ENCODE measurements around the gene CPEB4. TPM values are rescaled to one million over a fixed set of nuclear protein-coding genes. Genes with fewer than 3 reads are reported as not detected.

The CPEB4 gene
- total RNA-seq, 5 donors from 2014 or later (not counting 1 experiment from before 2014, with no cell fraction given) = 13.8 to 25.9 (median 14.9) TPM

DNA sequence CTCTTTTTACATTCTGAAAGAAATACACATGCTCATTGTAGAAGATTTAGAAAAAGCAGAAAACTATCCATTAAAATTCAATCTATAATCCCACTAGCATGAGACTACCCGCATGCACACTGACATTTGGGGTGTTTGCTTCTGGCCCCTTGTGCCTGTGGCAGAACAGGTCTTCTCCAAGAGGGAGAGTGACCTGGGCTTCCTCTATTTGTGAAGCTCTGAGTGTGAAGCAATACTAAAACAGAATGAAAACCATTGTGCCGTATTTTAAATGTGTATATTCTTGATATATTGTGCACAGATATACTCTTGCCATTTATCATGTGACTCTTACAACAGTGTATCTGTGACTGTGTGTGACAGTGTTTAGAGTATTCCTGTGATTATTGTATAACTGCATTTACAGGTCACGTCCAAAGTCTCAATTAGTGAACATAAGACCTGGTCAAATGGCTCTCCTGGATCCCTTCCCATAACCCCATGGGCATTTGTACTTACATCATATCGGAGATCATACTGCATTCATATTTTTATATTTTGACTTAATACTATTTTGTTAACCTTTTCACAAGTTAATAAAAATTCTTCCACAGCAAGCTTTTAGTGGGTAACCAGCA lies 14.7 kb upstream of the CPEB4 start:
- H3K4me3 ChIP-seq (ENCODE audit: control insufficient read depth in 1 of 2, extremely low read depth in 1 of 2, low read length in 1 of 2) = no peak overlapping the region
- DNase-seq = no peak
- no peaks in the 10 kb centered on the region for H3K4me1 ChIP-seq (ENCODE audit: control insufficient read depth in 1 of 2, extremely low read depth in 1 of 2, insufficient read depth in 2 of 2, low read length in 2 of 2)
- no peaks in the 10 kb centered on the region for H3K36me3 Mint-ChIP-seq
- ATAC-seq (replicated peaks in 1 of 4) = no peak
- CTCF ChIA-PET = interaction anchor here in 1 of 2 donors (0.5 to 0.6 kb wide), 2 partner anchors 11 to 54 kb away, joined by 3 to 5 read pairs; no protein-coding TSS in a partner anchor
- H3K27ac ChIP-seq (ENCODE audit: low read length) = no peak overlapping the region
- no peaks in the 10 kb centered on the region for H3K9me3 Mint-ChIP-seq
- no peak overlapping the region for H3K27ac Mint-ChIP-seq
- no peaks in the 10 kb centered on the region for H3K9me3 ChIP-seq
- H3K4me3 Mint-ChIP-seq = no peak overlapping the region
- no peaks in the 10 kb centered on the region for H3K4me1 Mint-ChIP-seq
- no peaks in the 10 kb centered on the region for H3K36me3 ChIP-seq (ENCODE audit: control insufficient read depth in 2 of 2, extremely low read depth in 1 of 2, insufficient read depth in 1 of 2, low read length in 1 of 2)
- no CpG with 5 or more reads among the region's 4 CpGs for WGBS (ENCODE audit: insufficient coverage)
- peaks cover 0 to 6% of the 10 kb centered on the region in 2 donors for H3K27me3 Mint-ChIP-seq
- POLR2A ChIA-PET = interaction anchor here in 1 of 2 donors (0.5 kb wide), 1 partner anchor 16 kb away, joined by 4 read pairs; no protein-coding TSS in a partner anchor
- no peaks in the 10 kb centered on the region for H3K27me3 ChIP-seq (replicated peaks in 1 of 2; ENCODE audit: control insufficient read depth in 2 of 2, extremely low read depth in 1 of 2, insufficient read depth in 2 of 2, low read length in 1 of 2)

- no peak overlapping the region for H3K27ac ChIP-seq (ENCODE audit: low read length)
- no peak overlapping the region for H3K4me3 Mint-ChIP-seq
- no peak overlapping the region for H3K27ac Mint-ChIP-seq
- ChIA-PET POLR2A (no interaction called here), CTCF (interaction anchor here in 1 of 2 donors (1.0 to 1.1 kb wide), 2 partner anchors 15 to 50 kb away, joined by 3 read pairs; no protein-coding TSS in a partner anchor)
- H3K4me3 ChIP-seq (ENCODE audit: control insufficient read depth in 1 of 2, extremely low read depth in 1 of 2, low read length in 1 of 2) = no peak overlapping the region
- DNase-seq (no peak), ATAC-seq (replicated peaks in 1 of 4) (no peak)
- H3K9me3 Mint-ChIP-seq = no peaks in the 10 kb centered on the region
- H3K27me3 ChIP-seq (replicated peaks in 1 of 2; ENCODE audit: control insufficient read depth in 2 of 2, extremely low read depth in 1 of 2, insufficient read depth in 2 of 2, low read length in 1 of 2) = no peaks in the 10 kb centered on the region
- H3K9me3 ChIP-seq = no peaks in the 10 kb centered on the region
- H3K36me3 ChIP-seq (ENCODE audit: control insufficient read depth in 2 of 2, extremely low read depth in 1 of 2, insufficient read depth in 1 of 2, low read length in 1 of 2) = no peaks in the 10 kb centered on the region
- no peaks in the 10 kb centered on the region for H3K27me3 Mint-ChIP-seq
- H3K4me1 ChIP-seq (ENCODE audit: control insufficient read depth in 1 of 2, extremely low read depth in 1 of 2, insufficient read depth in 2 of 2, low read length in 2 of 2) = no peaks in the 10 kb centered on the region
- no peaks in the 10 kb centered on the region for H3K4me1 Mint-ChIP-seq
- 80% methylated on average over 1 of the region's 1 CpG for WGBS (ENCODE audit: insufficient coverage)
- no peaks in the 10 kb centered on the region for H3K36me3 Mint-ChIP-seq
Observed at GRCh38 chr5:173875189-173875588, 13.0 kb upstream of the CPEB4 start.

DNA sequence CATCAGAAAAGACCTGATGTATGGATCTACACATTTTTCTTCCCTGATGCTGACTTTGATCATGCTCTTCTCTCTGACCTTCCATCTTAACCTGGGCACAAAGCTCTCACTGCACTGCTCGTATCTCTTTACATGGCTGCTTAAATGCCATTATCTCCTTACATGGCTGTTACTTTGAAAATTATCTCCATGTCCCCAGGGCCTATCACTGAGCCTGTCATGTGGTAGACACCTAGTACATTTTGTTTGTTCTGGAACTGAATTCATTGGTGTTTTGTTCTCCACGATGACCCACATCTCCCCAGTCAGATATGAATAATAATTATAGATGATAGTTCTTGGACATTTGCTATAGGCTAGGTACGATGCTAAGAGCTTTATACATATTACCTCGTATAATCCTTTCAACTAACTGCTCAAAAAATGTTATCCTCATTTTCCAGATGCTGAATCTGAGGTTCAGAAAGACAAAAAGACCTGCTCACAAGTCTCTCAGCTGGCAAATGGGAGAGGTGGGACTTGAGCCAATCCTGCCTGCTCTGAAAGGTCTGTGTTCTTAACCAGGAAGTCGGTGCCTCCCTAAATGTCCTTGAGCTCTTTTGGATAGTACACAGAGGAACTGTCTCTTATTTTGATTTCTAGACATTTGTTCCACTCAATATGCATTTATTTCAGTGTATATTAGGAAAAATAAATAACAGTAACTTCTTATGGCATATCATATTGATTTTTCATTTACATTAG lies 9.8 kb upstream of the CPEB4 start:
- Mint-ChIP-seq H3K4me1 (peaks cover 0 to 1% (median 0%) of the 10 kb centered on the region in 3 donors), H3K36me3 (peaks cover 1% of the 10 kb centered on the region), H3K27me3 (no peaks in the 10 kb centered on the region), H3K27ac (no peak overlapping the region), H3K4me3 (no peak overlapping the region), H3K9me3 (peaks cover 0 to 7% (median 0%) of the 10 kb centered on the region in 3 donors)
- H3K4me1 ChIP-seq (ENCODE audit: control insufficient read depth in 1 of 2, extremely low read depth in 1 of 2, insufficient read depth in 2 of 2, low read length in 2 of 2) = no peaks in the 10 kb centered on the region
- no CpG with 5 or more reads among the region's 5 CpGs for WGBS (ENCODE audit: insufficient coverage)
- ATAC-seq (replicated peaks in 1 of 4) (no peak), DNase-seq (no peak)
- ChIA-PET CTCF (no interaction called here), POLR2A (no interaction called here)
- H3K27ac ChIP-seq (ENCODE audit: low read length) = no peak overlapping the region
- H3K4me3 ChIP-seq (ENCODE audit: control insufficient read depth in 1 of 2, extremely low read depth in 1 of 2, low read length in 1 of 2) = no peak overlapping the region
- no peaks in the 10 kb centered on the region for H3K27me3 ChIP-seq (replicated peaks in 1 of 2; ENCODE audit: control insufficient read depth in 2 of 2, extremely low read depth in 1 of 2, insufficient read depth in 2 of 2, low read length in 1 of 2)
- H3K36me3 ChIP-seq (ENCODE audit: control insufficient read depth in 2 of 2, extremely low read depth in 1 of 2, insufficient read depth in 1 of 2, low read length in 1 of 2) = no peaks in the 10 kb centered on the region
- no peaks in the 10 kb centered on the region for H3K9me3 ChIP-seq

GRCh38 chr5:173880306-173880985 lies 7.7 kb upstream of the CPEB4 start:
- POLR2A ChIA-PET = no interaction called here
- CTCF ChIA-PET = no interaction called here
- H3K27ac ChIP-seq (ENCODE audit: low read length) = no peak overlapping the region
- peaks cover 7 to 13% of the 10 kb centered on the region in 2 experiments for H3K4me1 ChIP-seq (ENCODE audit: control insufficient read depth in 1 of 2, extremely low read depth in 1 of 2, insufficient read depth in 2 of 2, low read length in 2 of 2)
- Mint-ChIP-seq H3K36me3 (peaks cover 2% of the 10 kb centered on the region), H3K4me3 (no peak overlapping the region), H3K27ac (no peak overlapping the region), H3K9me3 (peaks cover 0 to 7% (median 0%) of the 10 kb centered on the region in 3 donors), H3K27me3 (no peaks in the 10 kb centered on the region), H3K4me1 (peaks cover 13 to 20% (median 14%) of the 10 kb centered on the region in 3 donors)
- WGBS (ENCODE audit: insufficient coverage) = 100% methylated on average over 3 of the region's 5 CpGs
- no peaks in the 10 kb centered on the region for H3K27me3 ChIP-seq (replicated peaks in 1 of 2; ENCODE audit: control insufficient read depth in 2 of 2, extremely low read depth in 1 of 2, insufficient read depth in 2 of 2, low read length in 1 of 2)
- no peaks in the 10 kb centered on the region for H3K9me3 ChIP-seq
- ATAC-seq (replicated peaks in 1 of 4) (no peak), DNase-seq (no peak)
- H3K36me3 ChIP-seq (ENCODE audit: control insufficient read depth in 2 of 2, extremely low read depth in 1 of 2, insufficient read depth in 1 of 2, low read length in 1 of 2) = no peaks in the 10 kb centered on the region
- H3K4me3 ChIP-seq (ENCODE audit: control insufficient read depth in 1 of 2, extremely low read depth in 1 of 2, low read length in 1 of 2) = no peak overlapping the region

DNA sequence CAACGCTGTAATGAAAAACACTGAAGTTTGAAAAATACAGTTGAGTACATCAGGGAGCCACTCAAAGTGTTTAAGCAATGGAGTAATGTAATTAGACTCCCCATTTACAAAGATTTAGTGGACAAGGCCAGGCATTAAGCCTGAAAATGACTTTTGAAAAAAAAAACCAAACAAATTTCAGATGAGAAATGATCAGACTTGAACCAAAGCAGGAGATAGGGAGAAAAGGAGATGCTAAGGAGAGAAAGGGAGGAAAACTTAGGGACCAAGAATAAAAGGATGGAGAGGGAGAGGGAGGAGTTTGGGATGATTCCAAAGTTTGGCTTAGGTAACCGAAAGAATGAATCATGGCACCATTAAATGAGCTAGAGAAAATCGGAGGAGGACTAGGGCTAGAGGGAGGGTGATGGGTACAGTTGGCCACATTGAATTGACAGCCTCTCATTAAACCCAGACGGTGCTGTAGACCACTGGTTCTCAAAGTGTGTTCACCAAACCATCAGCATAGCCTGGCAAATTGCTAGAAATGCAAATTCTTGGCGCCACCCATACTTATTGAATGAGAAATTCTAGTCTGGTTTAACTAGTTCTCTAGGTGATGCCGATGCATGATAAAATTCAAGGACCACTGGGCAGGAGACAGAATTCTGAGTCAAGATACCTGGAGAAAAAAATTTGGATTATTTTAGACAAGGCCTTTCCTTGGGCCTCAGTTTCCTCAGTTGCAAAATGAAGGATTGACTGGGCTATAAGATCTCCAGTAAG lies 6.2 kb upstream of the CPEB4 start:
- Histone ChIP-seq H3K27ac (ENCODE audit: low read length) (no peak overlapping the region), H3K27me3 (replicated peaks in 1 of 2; ENCODE audit: control insufficient read depth in 2 of 2, extremely low read depth in 1 of 2, insufficient read depth in 2 of 2, low read length in 1 of 2) (no peaks in the 10 kb centered on the region), H3K4me3 (ENCODE audit: control insufficient read depth in 1 of 2, extremely low read depth in 1 of 2, low read length in 1 of 2) (no peak overlapping the region), H3K4me1 (ENCODE audit: control insufficient read depth in 1 of 2, extremely low read depth in 1 of 2, insufficient read depth in 2 of 2, low read length in 2 of 2) (peaks cover 9 to 23% of the 10 kb centered on the region in 2 experiments), H3K36me3 (ENCODE audit: control insufficient read depth in 2 of 2, extremely low read depth in 1 of 2, insufficient read depth in 1 of 2, low read length in 1 of 2) (no peaks in the 10 kb centered on the region), H3K9me3 (no peaks in the 10 kb centered on the region)
- Mint-ChIP-seq H3K4me1 (peaks cover 28 to 36% (median 30%) of the 10 kb centered on the region in 3 donors), H3K27me3 (no peaks in the 10 kb centered on the region), H3K36me3 (peaks cover 2% of the 10 kb centered on the region), H3K9me3 (peaks cover 0 to 7% (median 0%) of the 10 kb centered on the region in 3 donors), H3K27ac (no peak overlapping the region), H3K4me3 (no peak overlapping the region)
- WGBS (ENCODE audit: insufficient coverage) = 100% methylated on average over 3 of the region's 6 CpGs
- ATAC-seq (replicated peaks in 1 of 4) = no peak
- ChIA-PET POLR2A (no interaction called here), CTCF (no interaction called here)
- DNase-seq = no peak

DNA sequence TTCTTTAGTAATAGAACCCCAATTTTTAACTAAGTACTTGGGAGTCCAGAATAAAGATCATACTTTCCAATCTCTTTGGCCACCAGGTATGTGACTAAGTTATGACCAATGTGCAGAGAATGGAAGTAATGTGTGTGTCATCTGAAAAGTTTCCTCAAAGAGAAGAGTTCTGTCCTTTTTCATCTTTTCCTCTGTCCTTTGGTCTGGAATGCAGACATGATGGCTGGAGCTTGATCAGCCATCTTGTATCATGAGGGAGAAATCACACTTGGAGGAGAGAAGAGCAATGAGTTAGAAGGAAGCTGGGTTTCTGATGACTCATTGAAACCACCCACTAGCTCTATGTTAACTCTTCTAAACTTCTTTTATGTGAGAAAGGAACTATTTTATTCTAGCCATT lies 5.5 kb upstream of the CPEB4 start:
- no peak overlapping the region for H3K4me3 Mint-ChIP-seq
- Histone ChIP-seq H3K27me3 (replicated peaks in 1 of 2; ENCODE audit: control insufficient read depth in 2 of 2, extremely low read depth in 1 of 2, insufficient read depth in 2 of 2, low read length in 1 of 2) (no peaks in the 10 kb centered on the region), H3K4me1 (ENCODE audit: control insufficient read depth in 1 of 2, extremely low read depth in 1 of 2, insufficient read depth in 2 of 2, low read length in 2 of 2) (peaks cover 11 to 29% of the 10 kb centered on the region in 2 experiments), H3K4me3 (ENCODE audit: control insufficient read depth in 1 of 2, extremely low read depth in 1 of 2, low read length in 1 of 2) (no peak overlapping the region), H3K27ac (ENCODE audit: low read length) (no peak overlapping the region), H3K36me3 (ENCODE audit: control insufficient read depth in 2 of 2, extremely low read depth in 1 of 2, insufficient read depth in 1 of 2, low read length in 1 of 2) (no peaks in the 10 kb centered on the region), H3K9me3 (no peaks in the 10 kb centered on the region)
- H3K4me1 Mint-ChIP-seq = peaks cover 34 to 42% (median 36%) of the 10 kb centered on the region in 3 donors
- ATAC-seq (replicated peaks in 1 of 4) (no peak), DNase-seq (no peak)
- CTCF ChIA-PET = no interaction called here
- H3K27me3 Mint-ChIP-seq = no peaks in the 10 kb centered on the region
- no peak overlapping the region for H3K27ac Mint-ChIP-seq
- peaks cover 0 to 7% (median 0%) of the 10 kb centered on the region in 3 donors for H3K9me3 Mint-ChIP-seq
- POLR2A ChIA-PET = no interaction called here
- peaks cover 2% of the 10 kb centered on the region for H3K36me3 Mint-ChIP-seq
